Measurements from ENCODE around the gene MTPN.

MTPN gene

DNA sequence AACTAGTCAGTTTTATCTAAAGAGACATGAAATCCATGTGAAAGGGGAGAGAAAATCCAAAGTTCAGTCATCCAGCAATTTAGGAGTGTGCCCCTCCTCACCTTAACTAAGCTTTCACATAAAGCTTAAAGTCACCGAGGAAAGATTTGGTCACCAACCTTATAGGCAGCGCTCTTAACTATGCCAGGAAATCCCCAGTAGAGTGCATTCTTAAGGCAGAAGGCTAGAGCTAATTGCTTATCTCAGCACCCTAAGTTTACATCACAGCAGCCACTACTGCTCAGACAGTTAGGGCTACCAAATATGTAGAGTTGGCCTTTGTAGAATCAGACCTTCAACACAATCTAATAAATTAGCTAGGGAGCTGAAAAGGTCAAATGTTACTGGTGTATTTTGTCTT lies 47.9 kb downstream of the MTPN start:
- peaks cover 23% of the 10 kb centered on the region for H3K36me3 Mint-ChIP-seq (ENCODE audit: insufficient read depth)
- H3K27me3 Mint-ChIP-seq: no peaks in the 10 kb centered on the region
- ATAC-seq (replicated peaks; ENCODE audit: extremely low read depth, poor library complexity, severe bottlenecking) (no peak), DNase-seq (ENCODE audit: low spot score in 2 of 2) (no peak)
- H3K27ac Mint-ChIP-seq (ENCODE audit: low read depth): no peak overlapping the region
- peaks cover 18% of the 10 kb centered on the region for H3K4me1 Mint-ChIP-seq
- H3K4me3 Mint-ChIP-seq: no peak overlapping the region
- no peaks in the 10 kb centered on the region for H3K9me3 Mint-ChIP-seq

DNA sequence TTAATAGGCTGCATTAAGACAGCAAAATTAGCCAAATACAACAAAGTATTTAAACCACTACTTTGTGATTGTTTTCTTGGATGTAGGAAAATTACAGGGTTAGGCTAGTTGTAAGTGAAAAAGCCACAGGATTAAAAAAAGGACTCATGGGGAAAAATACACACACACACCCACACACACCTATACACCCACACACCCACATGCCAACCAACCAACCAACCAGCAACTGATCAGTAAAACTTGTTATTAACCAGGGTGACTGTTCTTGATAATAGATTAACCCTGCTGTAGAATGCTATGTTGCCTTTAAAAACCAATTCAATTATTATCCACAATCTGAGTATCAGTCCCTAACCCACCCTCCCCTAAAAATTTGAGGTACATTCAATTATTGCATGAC lies 49.0 kb downstream of the MTPN start:
- DNase-seq (ENCODE audit: low spot score in 2 of 2) (no peak), ATAC-seq (replicated peaks; ENCODE audit: extremely low read depth, poor library complexity, severe bottlenecking) (no peak)
- H3K9me3 Mint-ChIP-seq: no peaks in the 10 kb centered on the region
- H3K4me3 Mint-ChIP-seq: no peak overlapping the region
- no peaks in the 10 kb centered on the region for H3K27me3 Mint-ChIP-seq
- peaks cover 27% of the 10 kb centered on the region for H3K36me3 Mint-ChIP-seq (ENCODE audit: insufficient read depth)
- H3K27ac Mint-ChIP-seq (ENCODE audit: low read depth): no peak overlapping the region
- peaks cover 8% of the 10 kb centered on the region for H3K4me1 Mint-ChIP-seq

DNA sequence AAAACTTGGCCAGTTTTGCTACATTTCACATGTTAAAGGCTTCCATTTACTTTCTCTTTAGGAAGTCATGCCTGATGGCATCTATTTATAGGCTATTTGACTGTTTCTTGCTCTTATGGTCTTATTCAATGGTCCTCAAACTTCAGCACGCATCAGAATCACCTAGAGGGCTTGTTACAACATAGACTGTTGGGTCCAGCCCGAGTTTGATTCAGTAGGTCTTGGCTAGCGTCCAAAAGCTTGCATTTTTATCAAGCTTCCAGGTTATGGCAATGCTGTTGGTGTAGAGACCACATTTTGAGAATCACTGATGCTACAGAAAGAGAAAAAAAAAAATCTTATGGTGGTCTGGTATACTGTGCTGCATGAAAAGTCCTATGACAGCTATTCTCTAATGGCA lies 51.9 kb downstream of the MTPN start:
- Mint-ChIP-seq H3K4me1 (no peaks in the 10 kb centered on the region), H3K4me3 (no peak overlapping the region), H3K9me3 (no peaks in the 10 kb centered on the region), H3K36me3 (ENCODE audit: insufficient read depth) (peaks cover 26% of the 10 kb centered on the region), H3K27ac (ENCODE audit: low read depth) (peak overlapping the region; percentile 64), H3K27me3 (no peaks in the 10 kb centered on the region)
- ATAC-seq (replicated peaks; ENCODE audit: extremely low read depth, poor library complexity, severe bottlenecking) (no peak), DNase-seq (ENCODE audit: low spot score in 2 of 2) (no peak)

DNA sequence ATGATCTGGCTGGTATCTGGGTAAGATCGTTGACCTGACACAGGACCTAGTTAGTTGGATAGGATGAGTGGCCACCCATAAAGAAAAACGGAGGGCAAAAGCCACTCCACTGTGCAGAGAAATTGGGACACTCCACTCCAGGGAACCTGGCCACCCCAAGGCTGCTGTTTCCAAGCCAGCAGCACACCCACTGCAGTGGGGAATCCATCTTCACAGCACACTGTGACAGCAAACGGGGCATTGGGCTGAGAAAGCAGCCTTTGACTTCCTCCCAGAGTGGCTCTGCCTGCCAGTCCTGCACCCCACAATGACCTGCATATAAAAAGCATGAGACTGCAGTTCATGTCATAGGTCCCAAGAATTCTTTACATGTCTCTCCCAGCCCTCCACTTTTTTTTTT lies 52.9 kb downstream of the MTPN start:
- no peak for ATAC-seq (replicated peaks; ENCODE audit: extremely low read depth, poor library complexity, severe bottlenecking)
- no peaks in the 10 kb centered on the region for H3K4me1 Mint-ChIP-seq
- no peak for DNase-seq (ENCODE audit: low spot score in 2 of 2)
- H3K27me3 Mint-ChIP-seq: no peaks in the 10 kb centered on the region
- no peak overlapping the region for H3K27ac Mint-ChIP-seq (ENCODE audit: low read depth)
- peaks cover 19% of the 10 kb centered on the region for H3K36me3 Mint-ChIP-seq (ENCODE audit: insufficient read depth)
- no peak overlapping the region for H3K4me3 Mint-ChIP-seq
- no peaks in the 10 kb centered on the region for H3K9me3 Mint-ChIP-seq

DNA sequence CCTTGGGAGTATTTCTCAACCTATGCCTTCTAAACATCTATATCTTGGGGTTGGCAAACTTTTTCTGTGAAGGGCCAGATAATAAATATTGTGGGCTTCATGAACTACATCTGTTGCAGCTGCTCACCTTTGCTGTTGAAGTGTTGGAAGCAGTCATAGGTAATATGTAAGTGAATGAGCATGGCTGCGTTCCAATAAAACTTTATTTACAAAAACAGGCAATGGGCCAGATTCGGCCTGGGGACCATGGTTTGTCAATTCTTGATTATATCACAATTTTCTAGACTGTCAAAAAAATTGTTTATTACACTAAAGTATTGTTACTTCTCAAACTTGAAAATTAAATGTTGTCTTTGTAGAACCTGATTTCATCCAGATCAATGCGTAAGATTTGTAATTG lies 54.9 kb downstream of the MTPN start:
- Mint-ChIP-seq H3K4me1 (no peaks in the 10 kb centered on the region), H3K27me3 (no peaks in the 10 kb centered on the region), H3K4me3 (no peak overlapping the region), H3K9me3 (no peaks in the 10 kb centered on the region), H3K36me3 (ENCODE audit: insufficient read depth) (peaks cover 14% of the 10 kb centered on the region), H3K27ac (ENCODE audit: low read depth) (no peak overlapping the region)
- DNase-seq (ENCODE audit: low spot score in 2 of 2) (no peak), ATAC-seq (replicated peaks; ENCODE audit: extremely low read depth, poor library complexity, severe bottlenecking) (no peak)

DNA sequence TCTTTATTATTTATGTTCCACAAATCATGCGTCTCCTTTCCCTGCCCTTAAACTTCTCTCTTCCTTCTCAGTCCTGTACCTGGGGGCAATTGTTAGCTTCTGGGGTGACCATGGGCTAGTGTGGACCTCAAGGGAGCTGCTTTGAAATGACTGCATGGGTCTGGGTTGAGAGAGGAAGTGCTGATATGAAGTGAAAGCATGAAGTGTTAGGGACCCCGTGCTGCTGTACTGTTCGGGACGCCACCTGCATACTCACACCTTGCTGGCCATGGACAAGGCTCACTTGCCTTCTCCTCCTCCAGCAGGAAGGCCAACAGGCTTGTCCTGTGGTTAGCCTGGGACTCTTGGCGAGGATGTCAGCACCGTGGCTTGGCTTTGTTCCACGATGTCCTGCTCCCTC lies 56.7 kb downstream of the MTPN start:
- H3K9me3 Mint-ChIP-seq: no peaks in the 10 kb centered on the region
- H3K27ac Mint-ChIP-seq (ENCODE audit: low read depth): no peak overlapping the region
- H3K36me3 Mint-ChIP-seq (ENCODE audit: insufficient read depth): peaks cover 7% of the 10 kb centered on the region
- no peaks in the 10 kb centered on the region for H3K27me3 Mint-ChIP-seq
- no peaks in the 10 kb centered on the region for H3K4me1 Mint-ChIP-seq
- no peak for DNase-seq (ENCODE audit: low spot score in 2 of 2)
- ATAC-seq (replicated peaks; ENCODE audit: extremely low read depth, poor library complexity, severe bottlenecking): no peak
- no peak overlapping the region for H3K4me3 Mint-ChIP-seq

DNA sequence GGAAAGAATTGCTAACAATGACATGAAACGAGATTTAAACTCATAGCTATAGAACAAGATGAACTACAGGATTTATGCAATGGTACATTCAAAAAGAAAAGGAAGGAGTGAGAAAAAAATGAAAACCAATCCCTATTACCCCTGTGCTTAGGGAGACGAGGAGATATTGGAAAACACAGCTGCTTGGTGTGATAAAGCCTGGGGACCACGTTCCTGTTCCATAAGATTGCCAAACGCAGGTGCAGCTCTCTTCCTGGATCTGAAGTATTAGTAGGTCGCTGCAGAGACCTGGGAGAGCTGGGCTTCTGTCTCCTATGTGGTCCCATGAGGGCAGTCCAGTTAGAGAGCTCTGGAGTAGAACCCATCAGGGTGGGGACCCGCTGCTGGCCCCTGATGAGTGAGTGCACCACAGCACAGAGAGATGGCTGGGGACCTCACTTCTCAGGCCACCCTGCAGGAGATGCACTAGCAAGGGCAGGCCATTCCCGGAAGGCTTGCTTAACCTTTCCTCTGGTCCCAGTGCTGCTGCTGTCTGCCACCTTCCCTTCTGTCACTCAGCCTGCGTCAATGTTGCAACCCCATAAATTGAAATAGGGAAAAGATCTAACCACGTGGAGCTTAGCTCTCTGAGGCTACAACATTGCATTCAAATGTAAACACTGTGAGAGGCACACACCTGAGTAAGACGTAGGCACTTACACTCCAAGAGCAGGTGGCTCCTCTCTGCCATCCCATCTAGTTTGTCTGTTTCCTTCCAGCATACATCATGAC lies 57.9 kb downstream of the MTPN start:
- Mint-ChIP-seq H3K9me3 (no peaks in the 10 kb centered on the region), H3K27me3 (no peaks in the 10 kb centered on the region), H3K27ac (ENCODE audit: low read depth) (no peak overlapping the region), H3K4me3 (no peak overlapping the region), H3K36me3 (ENCODE audit: insufficient read depth) (peaks cover 7% of the 10 kb centered on the region), H3K4me1 (no peaks in the 10 kb centered on the region)
- DNase-seq (ENCODE audit: low spot score in 2 of 2) (no peak), ATAC-seq (replicated peaks; ENCODE audit: extremely low read depth, poor library complexity, severe bottlenecking) (no peak)

DNA sequence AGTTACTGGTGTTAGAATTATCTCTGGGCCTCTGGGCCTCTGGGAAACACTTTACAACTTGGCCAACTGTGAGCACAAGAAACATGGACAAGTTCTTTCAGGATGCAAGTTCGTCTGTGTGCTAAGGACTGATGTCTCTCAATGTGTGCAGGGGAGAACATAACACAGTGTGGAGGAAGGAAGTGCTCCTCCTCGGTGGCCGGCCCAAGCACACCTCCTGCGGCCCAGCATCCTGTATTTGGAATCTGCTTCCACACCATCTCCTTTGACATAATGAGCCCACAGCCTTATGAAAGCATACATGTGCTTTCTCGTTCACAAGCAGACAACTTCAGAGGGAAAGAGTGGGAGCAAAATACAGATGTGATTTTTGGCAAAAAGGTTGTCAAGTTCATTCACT lies 59.0 kb downstream of the MTPN start:
- ATAC-seq (replicated peaks; ENCODE audit: extremely low read depth, poor library complexity, severe bottlenecking) (no peak), DNase-seq (ENCODE audit: low spot score in 2 of 2) (no peak)
- Mint-ChIP-seq H3K27ac (ENCODE audit: low read depth) (no peak overlapping the region), H3K4me1 (no peaks in the 10 kb centered on the region), H3K27me3 (no peaks in the 10 kb centered on the region), H3K36me3 (ENCODE audit: insufficient read depth) (peaks cover 4% of the 10 kb centered on the region), H3K9me3 (no peaks in the 10 kb centered on the region), H3K4me3 (no peak overlapping the region)

DNA sequence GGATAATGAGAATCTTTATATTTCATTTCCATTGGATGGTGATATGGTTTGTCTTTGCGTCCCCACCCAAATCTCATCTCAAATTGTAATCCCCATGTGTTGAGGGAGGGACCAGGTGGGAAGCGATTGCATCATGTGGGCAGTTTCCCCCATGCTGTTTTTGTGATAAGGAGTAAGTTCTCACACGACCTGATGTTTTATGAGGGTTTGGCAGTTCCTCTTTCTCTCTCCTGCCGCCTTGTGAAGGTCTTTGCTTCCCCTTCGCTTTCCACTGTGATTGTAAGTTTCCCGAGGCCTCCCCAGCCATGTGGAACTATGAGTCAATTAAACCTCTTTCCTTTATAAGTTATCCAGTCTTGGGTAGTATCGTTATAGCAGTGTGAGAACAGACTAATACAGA lies 59.4 kb downstream of the MTPN start:
- Mint-ChIP-seq H3K27ac (ENCODE audit: low read depth) (no peak overlapping the region), H3K4me3 (no peak overlapping the region), H3K27me3 (no peaks in the 10 kb centered on the region), H3K4me1 (no peaks in the 10 kb centered on the region), H3K9me3 (no peaks in the 10 kb centered on the region), H3K36me3 (ENCODE audit: insufficient read depth) (peaks cover 2% of the 10 kb centered on the region)
- ATAC-seq (replicated peaks; ENCODE audit: extremely low read depth, poor library complexity, severe bottlenecking) (no peak), DNase-seq (ENCODE audit: low spot score in 2 of 2) (no peak)

DNA sequence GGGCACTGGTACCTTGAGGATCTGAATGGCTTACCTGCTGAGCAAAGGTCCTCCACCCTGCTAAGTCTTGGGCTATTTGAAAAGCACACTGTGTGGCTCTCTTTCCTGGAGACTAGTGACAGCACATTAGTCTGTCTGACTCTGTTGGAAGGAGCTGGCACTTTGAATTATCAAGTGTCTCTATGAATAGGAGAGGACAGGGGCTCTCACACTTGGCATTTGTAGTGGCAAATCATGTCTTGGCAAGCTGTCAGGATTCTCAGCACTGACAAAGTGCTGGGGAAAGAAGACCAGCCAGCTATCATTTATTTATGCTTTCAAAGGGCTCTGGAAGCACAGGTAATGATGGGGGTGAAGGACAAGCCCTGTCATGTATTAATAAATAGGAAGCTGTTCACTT lies 62.8 kb downstream of the MTPN start:
- Mint-ChIP-seq H3K4me1 (no peaks in the 10 kb centered on the region), H3K27ac (ENCODE audit: low read depth) (no peak overlapping the region), H3K36me3 (ENCODE audit: insufficient read depth) (peaks cover 4% of the 10 kb centered on the region), H3K4me3 (no peak overlapping the region), H3K27me3 (no peaks in the 10 kb centered on the region), H3K9me3 (no peaks in the 10 kb centered on the region)
- ATAC-seq (replicated peaks; ENCODE audit: extremely low read depth, poor library complexity, severe bottlenecking) (no peak), DNase-seq (ENCODE audit: low spot score in 2 of 2) (no peak)

DNA sequence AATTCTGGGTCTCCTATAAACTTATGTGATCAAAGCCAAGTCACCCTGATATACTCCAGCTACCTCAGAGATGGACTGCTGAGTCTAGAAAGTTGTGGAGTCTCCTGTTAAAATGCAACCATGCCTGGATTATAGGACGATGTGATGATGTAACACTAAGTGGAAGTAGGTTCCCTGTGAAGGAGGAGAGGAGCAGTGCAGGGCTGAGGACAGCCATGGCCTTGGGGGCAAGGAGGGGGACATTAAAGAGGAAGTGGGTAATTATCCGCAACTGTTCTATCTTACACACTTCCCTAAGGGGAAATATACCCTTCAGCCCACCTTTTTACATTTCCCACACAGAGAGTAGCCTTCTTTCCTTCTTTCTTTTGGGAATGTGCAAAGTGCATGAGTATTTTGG lies 63.8 kb downstream of the MTPN start:
- Mint-ChIP-seq H3K4me1 (no peaks in the 10 kb centered on the region), H3K27ac (ENCODE audit: low read depth) (no peak overlapping the region), H3K36me3 (ENCODE audit: insufficient read depth) (peaks cover 4% of the 10 kb centered on the region), H3K4me3 (no peak overlapping the region), H3K9me3 (no peaks in the 10 kb centered on the region), H3K27me3 (no peaks in the 10 kb centered on the region)
- no peak for DNase-seq (ENCODE audit: low spot score in 2 of 2)
- ATAC-seq (replicated peaks; ENCODE audit: extremely low read depth, poor library complexity, severe bottlenecking): no peak

DNA sequence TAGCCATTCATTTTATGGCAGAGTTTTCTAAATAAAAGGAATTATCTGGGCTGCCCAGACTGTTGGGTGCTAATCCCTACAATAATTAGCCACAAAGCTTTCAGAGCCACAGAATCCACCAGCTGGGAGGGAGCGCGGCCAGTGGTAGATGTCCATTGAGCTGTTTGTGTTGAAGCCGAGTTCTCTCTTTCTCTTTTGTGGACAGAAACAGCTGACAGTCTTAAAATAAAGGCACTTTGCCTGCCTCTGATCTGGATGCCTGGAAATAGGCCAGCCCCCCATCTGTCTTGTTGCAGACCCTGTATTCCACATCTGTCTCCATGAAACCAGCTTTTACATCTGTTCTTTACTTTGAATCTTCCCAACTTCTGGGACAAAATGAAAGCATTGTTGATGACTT lies 66.1 kb downstream of the MTPN start:
- ATAC-seq (replicated peaks; ENCODE audit: extremely low read depth, poor library complexity, severe bottlenecking) (no peak), DNase-seq (ENCODE audit: low spot score in 2 of 2) (no peak)
- Mint-ChIP-seq H3K36me3 (ENCODE audit: insufficient read depth) (peaks cover 4% of the 10 kb centered on the region), H3K4me1 (no peaks in the 10 kb centered on the region), H3K9me3 (no peaks in the 10 kb centered on the region), H3K4me3 (no peak overlapping the region), H3K27me3 (no peaks in the 10 kb centered on the region), H3K27ac (ENCODE audit: low read depth) (no peak overlapping the region)

DNA sequence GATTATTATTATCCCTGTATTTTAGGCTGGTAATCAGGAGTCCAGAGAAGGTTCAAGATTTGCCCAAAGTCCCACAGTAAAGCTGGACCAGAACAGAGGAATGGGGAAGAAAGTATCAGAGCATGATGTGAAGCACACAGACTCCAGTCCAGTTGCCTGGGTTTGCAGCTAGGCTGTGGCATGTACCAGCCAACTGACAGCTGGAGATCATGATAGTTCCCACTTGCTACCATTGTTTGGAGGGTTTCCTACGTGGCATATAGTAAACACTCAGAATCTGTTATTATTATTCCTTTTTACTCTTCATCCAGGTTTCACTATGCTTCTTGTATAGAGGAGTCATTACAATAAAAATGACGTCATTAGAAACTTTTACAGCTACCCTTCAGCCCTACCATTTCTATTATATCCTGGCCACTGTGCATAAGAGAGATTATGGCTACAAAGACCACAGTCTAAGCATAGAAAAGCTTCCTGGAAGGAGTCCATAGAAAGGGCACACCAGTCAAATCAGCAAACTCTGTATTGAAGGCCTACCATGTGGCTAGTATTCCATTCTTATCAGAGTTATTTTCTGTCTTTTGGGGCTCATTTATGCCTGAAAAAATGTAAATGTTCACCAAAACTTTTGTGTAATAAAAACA lies 66.6 kb downstream of the MTPN start:
- Mint-ChIP-seq H3K9me3 (no peaks in the 10 kb centered on the region), H3K27me3 (no peaks in the 10 kb centered on the region), H3K4me1 (peaks cover 5% of the 10 kb centered on the region), H3K4me3 (no peak overlapping the region), H3K27ac (ENCODE audit: low read depth) (no peak overlapping the region), H3K36me3 (ENCODE audit: insufficient read depth) (peaks cover 2% of the 10 kb centered on the region)
- DNase-seq (ENCODE audit: low spot score in 2 of 2) (no peak), ATAC-seq (replicated peaks; ENCODE audit: extremely low read depth, poor library complexity, severe bottlenecking) (no peak)

Measured in central memory CD8-positive, alpha-beta T cell (primary cell).